Measurements from ENCODE around the gene CALCR. TPM values are rescaled to one million over a fixed set of nuclear protein-coding genes. Genes with fewer than 3 reads are reported as not detected.
"Not testable (repeated sequence)": the region's sequence is repeated elsewhere in the genome, so short reads cannot be mapped to it uniquely, and the experiment has no call there.

Gene CALCR
- total RNA-seq, 1 donor from 2014 or later = not detected

DNA sequence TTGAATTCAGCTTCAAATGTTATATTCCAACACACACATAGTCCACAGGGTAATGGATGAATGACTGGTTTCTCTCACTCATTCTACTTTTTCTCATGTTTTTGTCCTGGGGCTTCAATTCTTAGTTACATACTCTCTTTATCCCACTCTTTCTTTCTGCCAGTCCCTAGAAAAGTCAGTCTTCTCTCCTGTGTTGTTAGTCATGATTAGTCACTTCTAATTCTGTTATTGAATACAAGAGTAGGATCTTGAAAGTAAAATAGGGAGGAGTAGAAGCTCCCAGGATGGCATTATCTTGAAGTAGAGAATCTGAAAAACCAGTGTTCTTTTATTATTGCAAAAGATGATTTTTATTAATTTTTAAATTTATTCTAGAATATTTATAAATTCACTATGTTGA, 45.5 kb upstream of the CALCR start:
- H3K27me3 Mint-ChIP-seq (ENCODE audit: unreplicated experiment) = peaks cover 2% of the 10 kb centered on the region
- H3K9me3 Mint-ChIP-seq (ENCODE audit: unreplicated experiment) = no peaks in the 10 kb centered on the region
- no peaks in the 10 kb centered on the region for H3K36me3 Mint-ChIP-seq (ENCODE audit: unreplicated experiment)
- no peak for DNase-seq
- TF ChIP-seq, protein P1, sequence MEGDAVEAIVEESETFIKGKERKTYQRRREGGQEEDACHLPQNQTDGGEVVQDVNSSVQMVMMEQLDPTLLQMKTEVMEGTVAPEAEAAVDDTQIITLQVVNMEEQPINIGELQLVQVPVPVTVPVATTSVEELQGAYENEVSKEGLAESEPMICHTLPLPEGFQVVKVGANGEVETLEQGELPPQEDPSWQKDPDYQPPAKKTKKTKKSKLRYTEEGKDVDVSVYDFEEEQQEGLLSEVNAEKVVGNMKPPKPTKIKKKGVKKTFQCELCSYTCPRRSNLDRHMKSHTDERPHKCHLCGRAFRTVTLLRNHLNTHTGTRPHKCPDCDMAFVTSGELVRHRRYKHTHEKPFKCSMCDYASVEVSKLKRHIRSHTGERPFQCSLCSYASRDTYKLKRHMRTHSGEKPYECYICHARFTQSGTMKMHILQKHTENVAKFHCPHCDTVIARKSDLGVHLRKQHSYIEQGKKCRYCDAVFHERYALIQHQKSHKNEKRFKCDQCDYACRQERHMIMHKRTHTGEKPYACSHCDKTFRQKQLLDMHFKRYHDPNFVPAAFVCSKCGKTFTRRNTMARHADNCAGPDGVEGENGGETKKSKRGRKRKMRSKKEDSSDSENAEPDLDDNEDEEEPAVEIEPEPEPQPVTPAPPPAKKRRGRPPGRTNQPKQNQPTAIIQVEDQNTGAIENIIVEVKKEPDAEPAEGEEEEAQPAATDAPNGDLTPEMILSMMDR (IDR thresholded peaks at IDR 0.05; ENCODE audit: partially characterized antibody, unreplicated experiment) = no peak
- peaks cover 3% of the 10 kb centered on the region for H3K4me1 Mint-ChIP-seq (ENCODE audit: low read depth, unreplicated experiment)
- H3K27ac Mint-ChIP-seq (ENCODE audit: unreplicated experiment) = no peak overlapping the region
- H3K4me3 Mint-ChIP-seq (ENCODE audit: unreplicated experiment) = no peak overlapping the region

DNA sequence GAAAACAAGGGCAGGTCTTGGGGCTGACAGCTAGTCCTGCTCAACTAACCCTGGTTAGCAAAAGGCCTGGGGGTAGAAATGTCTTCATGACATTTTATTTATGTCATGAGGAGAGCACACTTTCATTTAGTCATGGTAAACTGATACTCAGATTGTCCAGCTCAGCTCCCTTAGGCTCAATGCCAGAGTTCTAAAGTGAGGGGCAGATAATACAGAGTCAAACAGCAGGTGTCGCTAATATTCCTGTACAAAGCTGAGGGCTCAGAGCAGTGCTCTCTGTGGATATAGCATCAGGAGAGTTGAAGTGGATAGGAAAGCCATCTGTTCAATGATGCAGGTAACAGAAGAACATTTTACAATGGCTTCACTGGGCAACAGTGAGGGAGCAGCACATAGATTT, 26.8 kb upstream of the CALCR start:
- no peak overlapping the region for H3K4me3 Mint-ChIP-seq (ENCODE audit: unreplicated experiment)
- DNase-seq = no peak
- H3K9me3 Mint-ChIP-seq (ENCODE audit: unreplicated experiment) = peaks cover 2% of the 10 kb centered on the region

DNA sequence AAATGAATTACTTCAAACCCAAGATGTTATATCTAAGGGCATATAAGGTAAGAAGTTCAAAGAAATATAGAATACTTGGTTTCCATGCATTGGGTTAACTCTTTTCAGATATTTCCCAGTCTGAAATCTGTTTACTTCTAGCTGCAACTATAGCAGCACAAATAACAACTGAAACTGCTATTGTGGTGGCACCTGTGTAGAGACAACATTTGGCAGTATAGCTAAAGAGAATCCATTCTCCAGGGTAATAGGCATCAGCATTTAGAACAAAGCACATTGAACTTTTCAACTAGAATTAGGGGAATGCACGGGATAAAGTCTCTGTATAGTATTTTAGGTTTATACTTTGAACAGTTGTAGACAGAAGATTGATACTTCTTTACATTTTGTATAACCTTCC, 19.7 kb upstream of the CALCR start:
- no peaks in the 10 kb centered on the region for H3K27me3 Mint-ChIP-seq (ENCODE audit: unreplicated experiment)
- peaks cover 3% of the 10 kb centered on the region for H3K9me3 Mint-ChIP-seq (ENCODE audit: unreplicated experiment)
- no peak overlapping the region for H3K27ac Mint-ChIP-seq (ENCODE audit: unreplicated experiment)

More for the DNA sequence above, 26.8 kb upstream of the CALCR start:
- no peaks in the 10 kb centered on the region for H3K36me3 Mint-ChIP-seq (ENCODE audit: unreplicated experiment)
- H3K27me3 Mint-ChIP-seq (ENCODE audit: unreplicated experiment) = no peaks in the 10 kb centered on the region
- peaks cover 2% of the 10 kb centered on the region for H3K4me1 Mint-ChIP-seq (ENCODE audit: low read depth, unreplicated experiment)
- H3K27ac Mint-ChIP-seq (ENCODE audit: unreplicated experiment) = peak overlapping the region; percentile 1
- TF ChIP-seq, protein P1 (IDR thresholded peaks at IDR 0.05; ENCODE audit: partially characterized antibody, unreplicated experiment) = no peak

DNA sequence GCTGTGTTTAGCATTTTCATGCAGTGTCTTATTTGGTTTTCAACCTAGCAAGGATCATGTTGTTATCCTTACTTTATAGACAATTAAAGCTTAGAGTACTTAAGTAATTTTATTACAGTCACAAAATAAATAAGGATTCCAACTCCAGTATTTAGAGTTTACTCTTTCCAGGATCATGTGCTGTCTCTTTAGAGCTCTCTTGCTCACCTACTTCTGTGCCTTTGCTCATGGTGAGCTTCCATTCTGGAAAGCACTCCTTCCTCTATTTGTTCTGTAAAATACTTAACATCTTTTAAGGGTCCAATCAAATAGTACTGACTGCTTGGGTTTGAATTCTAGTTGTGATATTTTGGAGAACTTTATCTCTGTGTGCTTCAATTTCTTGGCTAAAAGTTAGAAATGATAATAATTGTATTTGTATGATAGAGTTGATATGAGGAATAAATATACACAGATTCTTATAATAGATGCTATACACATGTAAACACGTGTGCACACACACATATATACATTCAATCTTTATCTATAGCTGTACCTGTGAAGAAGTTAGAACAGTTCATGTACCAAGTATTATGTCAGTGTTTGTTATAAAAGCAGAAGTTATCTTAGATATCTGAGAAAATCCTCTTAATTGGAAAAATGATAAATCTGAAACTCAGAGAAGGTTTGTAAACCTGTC, 18.2 kb upstream of the CALCR start:
- no peaks in the 10 kb centered on the region for H3K4me1 Mint-ChIP-seq (ENCODE audit: low read depth, unreplicated experiment)
- TF ChIP-seq, protein P1 (IDR thresholded peaks at IDR 0.05; ENCODE audit: partially characterized antibody, unreplicated experiment) = no peak
- DNase-seq = no peak
- peaks cover 4% of the 10 kb centered on the region for H3K36me3 Mint-ChIP-seq (ENCODE audit: unreplicated experiment)
- peaks cover 3% of the 10 kb centered on the region for H3K9me3 Mint-ChIP-seq (ENCODE audit: unreplicated experiment)
- H3K27ac Mint-ChIP-seq (ENCODE audit: unreplicated experiment) = no peak overlapping the region
- no peaks in the 10 kb centered on the region for H3K27me3 Mint-ChIP-seq (ENCODE audit: unreplicated experiment)
- H3K4me3 Mint-ChIP-seq (ENCODE audit: unreplicated experiment) = no peak overlapping the region

More for the DNA sequence above, 19.7 kb upstream of the CALCR start:
- H3K36me3 Mint-ChIP-seq (ENCODE audit: unreplicated experiment) = peaks cover 4% of the 10 kb centered on the region
- DNase-seq = no peak
- TF ChIP-seq, protein P1 (IDR thresholded peaks at IDR 0.05; ENCODE audit: partially characterized antibody, unreplicated experiment) = no peak
- no peak overlapping the region for H3K4me3 Mint-ChIP-seq (ENCODE audit: unreplicated experiment)
- no peaks in the 10 kb centered on the region for H3K4me1 Mint-ChIP-seq (ENCODE audit: low read depth, unreplicated experiment)

DNA sequence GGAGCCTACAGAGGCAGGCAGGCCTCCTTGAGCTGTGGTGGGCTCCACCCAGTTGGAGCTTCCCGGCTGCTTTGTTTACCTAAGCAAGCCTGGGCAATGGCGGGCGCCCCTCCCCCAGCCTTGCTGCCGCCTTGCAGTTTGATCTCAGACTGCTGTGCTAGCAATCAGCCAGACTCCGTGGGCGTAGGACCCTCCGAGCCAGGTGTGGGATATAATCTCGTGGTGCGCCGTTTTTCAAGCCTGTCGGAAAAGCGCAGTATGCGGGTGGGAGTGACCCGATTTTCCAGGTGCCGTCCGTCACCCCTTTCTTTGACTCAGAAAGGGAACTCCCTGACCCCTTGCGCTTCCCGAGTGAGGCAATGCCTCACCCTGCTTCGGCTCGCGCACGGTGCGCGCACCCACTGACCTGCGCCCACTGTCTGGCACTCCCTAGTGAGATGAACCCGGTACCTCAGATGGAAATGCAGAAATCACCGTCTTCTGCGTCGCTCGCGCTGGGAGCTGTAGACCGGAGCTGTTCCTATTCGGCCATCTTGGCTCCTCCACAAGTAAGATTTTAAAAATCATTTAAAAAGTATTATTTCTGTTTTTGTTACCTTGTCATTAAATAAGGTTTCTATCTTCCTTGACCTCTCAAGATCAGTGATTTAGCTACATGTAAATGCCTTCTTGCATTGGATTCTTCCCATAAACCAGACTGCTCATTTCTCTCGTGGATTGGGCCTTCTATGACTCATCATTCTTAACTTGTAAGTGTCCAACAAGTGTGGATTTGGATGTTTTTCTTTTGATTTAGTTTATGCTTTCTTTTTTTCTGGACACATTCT, 16.9 kb upstream of the CALCR start:
- H3K27ac Mint-ChIP-seq (ENCODE audit: unreplicated experiment); H3K9me3 Mint-ChIP-seq (ENCODE audit: unreplicated experiment); H3K36me3 Mint-ChIP-seq (ENCODE audit: unreplicated experiment): not testable (repeated sequence)

DNA sequence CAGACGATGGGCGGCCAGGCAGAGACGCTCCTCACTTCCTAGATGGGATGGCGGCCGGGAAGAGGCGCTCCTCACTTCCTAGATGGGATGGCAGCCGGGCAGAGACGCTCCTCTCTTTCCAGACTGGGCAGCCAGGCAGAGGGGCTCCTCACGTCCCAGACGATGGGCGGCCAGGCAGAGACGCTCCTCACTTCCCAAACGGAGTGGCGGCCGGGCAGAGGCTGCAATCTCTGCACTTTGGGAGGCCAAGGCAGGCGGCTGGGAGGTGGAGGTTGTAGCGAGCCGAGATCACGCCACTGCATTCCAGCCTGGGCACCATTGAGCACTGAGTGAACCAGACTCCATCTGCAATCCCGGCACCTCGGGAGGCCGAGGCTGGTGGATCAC, 11.9 kb upstream of the CALCR start:
- DNase-seq; H3K27ac Mint-ChIP-seq (ENCODE audit: unreplicated experiment); H3K4me1 Mint-ChIP-seq (ENCODE audit: low read depth, unreplicated experiment); H3K36me3 Mint-ChIP-seq (ENCODE audit: unreplicated experiment); H3K27me3 Mint-ChIP-seq (ENCODE audit: unreplicated experiment); H3K4me3 Mint-ChIP-seq (ENCODE audit: unreplicated experiment); H3K9me3 Mint-ChIP-seq (ENCODE audit: unreplicated experiment): not testable (repeated sequence)

More for the DNA sequence above, 16.9 kb upstream of the CALCR start:
- not testable (repeated sequence) for DNase-seq; H3K27me3 Mint-ChIP-seq (ENCODE audit: unreplicated experiment); H3K4me1 Mint-ChIP-seq (ENCODE audit: low read depth, unreplicated experiment)
- peak overlapping the region; percentile 9 for H3K4me3 Mint-ChIP-seq (ENCODE audit: unreplicated experiment)

DNA sequence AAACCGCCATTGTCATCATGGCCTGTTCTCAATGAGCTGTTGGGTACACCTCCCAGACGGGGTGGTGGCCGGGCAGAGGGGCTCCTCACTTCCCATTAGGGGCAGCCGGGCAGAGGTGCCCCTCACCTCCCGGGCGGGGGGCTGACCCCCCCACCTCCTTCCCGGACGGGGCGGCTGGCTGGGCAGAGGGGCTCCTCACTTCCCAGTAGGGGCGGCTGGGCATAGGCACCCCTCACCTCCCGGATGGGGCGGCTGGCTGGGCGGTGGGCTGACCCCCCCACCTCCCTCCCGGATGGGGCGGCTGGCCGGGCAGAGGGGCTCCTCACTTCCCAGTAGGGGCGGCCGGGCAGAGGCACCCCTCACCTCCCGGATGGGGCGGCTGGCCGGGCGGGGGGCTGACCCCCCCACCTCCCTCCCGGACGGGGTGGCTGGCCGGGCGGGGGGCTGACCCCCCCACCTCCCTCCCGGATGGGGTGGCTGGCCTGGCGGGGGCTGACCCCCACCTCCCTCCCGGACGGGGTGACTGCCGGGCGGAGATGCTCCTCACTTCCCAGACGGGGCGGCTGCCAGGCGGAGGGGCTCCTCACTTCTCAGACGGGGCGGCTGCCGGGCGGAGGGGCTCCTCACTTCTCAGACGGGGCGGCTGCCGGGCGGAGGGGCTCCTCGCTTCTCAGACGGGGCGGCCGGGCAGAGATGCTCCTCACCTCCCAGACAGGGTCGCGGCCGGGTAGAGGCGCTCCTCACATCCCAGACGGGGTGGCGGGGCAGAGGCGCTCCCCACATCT, 11.4 kb upstream of the CALCR start:
- not testable (repeated sequence) for H3K36me3 Mint-ChIP-seq (ENCODE audit: unreplicated experiment); H3K27ac Mint-ChIP-seq (ENCODE audit: unreplicated experiment); H3K27me3 Mint-ChIP-seq (ENCODE audit: unreplicated experiment); H3K9me3 Mint-ChIP-seq (ENCODE audit: unreplicated experiment); H3K4me3 Mint-ChIP-seq (ENCODE audit: unreplicated experiment); H3K4me1 Mint-ChIP-seq (ENCODE audit: low read depth, unreplicated experiment); DNase-seq
